H7 (cell line): Measurements from ENCODE around the gene TMPRSS9. TPM values are rescaled to one million over a fixed set of nuclear protein-coding genes. Genes with fewer than 3 reads are reported as not detected.
"Not testable (repeated sequence)": the region's sequence is repeated elsewhere in the genome, so short reads cannot be mapped to it uniquely, and the experiment has no call there.

Experiments
- DNase-seq: peaks from one replicate; pipeline ENCODE4 v3.0.0; 2012
- H3K27me3 ChIP-seq: 2 replicates; pipeline ENCODE4 v1.6.0; 2011; ENCODE audit warnings: mild to moderate bottlenecking, low read length; ENCODE audit not compliant: control insufficient read depth, insufficient read depth
- H3K36me3 ChIP-seq: replicated peaks from 2 replicates; pipeline ENCODE4 v1.5.1; 2011; ENCODE audit warnings: low read length; ENCODE audit not compliant: control insufficient read depth, insufficient read depth
- H3K4me3 ChIP-seq: 2 replicates; pipeline ENCODE4 v1.5.1; 2011; ENCODE audit warnings: low read depth, mild to moderate bottlenecking, control low read depth, low read length, moderate library complexity; ENCODE audit not compliant: insufficient read depth
- total RNA-seq: library from RNA; depleted of rRNA; stranded (reverse); fragments of >200 nt; shearing (Covaris generic); gene quantifications from 2 replicates; pipeline ENCODE4 v1.2.3, GENCODE V29; 2014

TMPRSS9 gene
- total RNA-seq, 1 experiment from 2014 or later, result not detected

- Histone ChIP-seq H3K36me3 (no peaks in the 10 kb centered on the region), H3K27me3 (no peaks in the 10 kb centered on the region), H3K4me3 (no peak overlapping the region)
- peak; percentile 62 for DNase-seq
Measured at GRCh38 chr19:2375353-2376121, 15.5 kb downstream of the TMPRSS9 start.

- Histone ChIP-seq H3K36me3 (no peaks in the 10 kb centered on the region), H3K27me3 (no peaks in the 10 kb centered on the region), H3K4me3 (no peak overlapping the region)
- peak; percentile 42 for DNase-seq
Measured at GRCh38 chr19:2376784-2377519, 16.9 kb downstream of the TMPRSS9 start.

GRCh38 chr19:2380567-2380966, 20.5 kb downstream of the TMPRSS9 start:
- H3K4me3 ChIP-seq, result no peak overlapping the region
- no peaks in the 10 kb centered on the region for H3K36me3 ChIP-seq
- no peaks in the 10 kb centered on the region for H3K27me3 ChIP-seq
- no peak for DNase-seq

GRCh38 chr19:2381148-2381820, 21.2 kb downstream of the TMPRSS9 start:
- Histone ChIP-seq H3K4me3 (no peak overlapping the region), H3K36me3 (no peaks in the 10 kb centered on the region), H3K27me3 (no peaks in the 10 kb centered on the region)
- peak; percentile 43 for DNase-seq

GRCh38 chr19:2382530-2383222, 22.6 kb downstream of the TMPRSS9 start:
- no peak overlapping the region for H3K4me3 ChIP-seq
- no peaks in the 10 kb centered on the region for H3K36me3 ChIP-seq
- H3K27me3 ChIP-seq, result no peaks in the 10 kb centered on the region
- no peak for DNase-seq

- Histone ChIP-seq H3K27me3 (no peaks in the 10 kb centered on the region), H3K36me3 (no peaks in the 10 kb centered on the region), H3K4me3 (0 out of 2 replicates have a peak overlapping the region, but pooled peaks have one; percentile 6)
- peak; percentile 99 for DNase-seq
Measured at GRCh38 chr19:2385053-2385721, 25.1 kb downstream of the TMPRSS9 start.

GRCh38 chr19:2387367-2388288, 27.6 kb downstream of the TMPRSS9 start:
- no peaks in the 10 kb centered on the region for H3K36me3 ChIP-seq
- no peaks in the 10 kb centered on the region for H3K27me3 ChIP-seq
- DNase-seq, result no peak
- no peak overlapping the region for H3K4me3 ChIP-seq

GRCh38 chr19:2389594-2389993, 29.5 kb downstream of the TMPRSS9 start:
- Histone ChIP-seq H3K4me3 (no peak overlapping the region), H3K36me3 (no peaks in the 10 kb centered on the region), H3K27me3 (no peaks in the 10 kb centered on the region)
- peak; percentile 30 for DNase-seq

- Histone ChIP-seq H3K36me3 (no peaks in the 10 kb centered on the region), H3K4me3 (no peak overlapping the region), H3K27me3 (no peaks in the 10 kb centered on the region)
- DNase-seq, result peak; percentile 73
Measured at GRCh38 chr19:2391118-2391725, 31.2 kb downstream of the TMPRSS9 start.

- no peaks in the 10 kb centered on the region for H3K27me3 ChIP-seq
- no peak overlapping the region for H3K4me3 ChIP-seq
- DNase-seq, result no peak
- H3K36me3 ChIP-seq, result no peaks in the 10 kb centered on the region
Measured at GRCh38 chr19:2392366-2392765, 32.3 kb downstream of the TMPRSS9 start.

GRCh38 chr19:2392899-2393298, 32.8 kb downstream of the TMPRSS9 start:
- H3K4me3 ChIP-seq, DNase-seq, H3K27me3 ChIP-seq, H3K36me3 ChIP-seq: not testable (repeated sequence)

- Histone ChIP-seq H3K27me3 (no peaks in the 10 kb centered on the region), H3K36me3 (no peaks in the 10 kb centered on the region), H3K4me3 (no peak overlapping the region)
- DNase-seq, result no peak
Measured at GRCh38 chr19:2394054-2394441, 34.0 kb downstream of the TMPRSS9 start.
